Fibroblast of pulmonary artery (primary cell): ENCODE measurements around the gene CD79A.
A peak's percentile ranks its signal among the peaks of the same experiment; 100 is the strongest.

Experiments
- DNase-seq: peaks from one replicate; pipeline ENCODE4 v3.0.0-alpha.2; 2010; ENCODE audit warnings: low read depth
- H3K4me3 ChIP-seq: replicated peaks from 2 replicates; pipeline ENCODE4 v1.5.1; 2011; ENCODE audit warnings: low read depth, mild to moderate bottlenecking, control low read depth, low read length, moderate library complexity
- TF ChIP-seq, protein P1 (sequence below): IDR thresholded peaks from 2 replicates; pipeline ENCODE4 v1.5.1; 2011; ENCODE audit warnings: mild to moderate bottlenecking, control low read depth, low read length, inconsistent platforms; ENCODE audit errors: missing control alignments

CD79A gene

DNA sequence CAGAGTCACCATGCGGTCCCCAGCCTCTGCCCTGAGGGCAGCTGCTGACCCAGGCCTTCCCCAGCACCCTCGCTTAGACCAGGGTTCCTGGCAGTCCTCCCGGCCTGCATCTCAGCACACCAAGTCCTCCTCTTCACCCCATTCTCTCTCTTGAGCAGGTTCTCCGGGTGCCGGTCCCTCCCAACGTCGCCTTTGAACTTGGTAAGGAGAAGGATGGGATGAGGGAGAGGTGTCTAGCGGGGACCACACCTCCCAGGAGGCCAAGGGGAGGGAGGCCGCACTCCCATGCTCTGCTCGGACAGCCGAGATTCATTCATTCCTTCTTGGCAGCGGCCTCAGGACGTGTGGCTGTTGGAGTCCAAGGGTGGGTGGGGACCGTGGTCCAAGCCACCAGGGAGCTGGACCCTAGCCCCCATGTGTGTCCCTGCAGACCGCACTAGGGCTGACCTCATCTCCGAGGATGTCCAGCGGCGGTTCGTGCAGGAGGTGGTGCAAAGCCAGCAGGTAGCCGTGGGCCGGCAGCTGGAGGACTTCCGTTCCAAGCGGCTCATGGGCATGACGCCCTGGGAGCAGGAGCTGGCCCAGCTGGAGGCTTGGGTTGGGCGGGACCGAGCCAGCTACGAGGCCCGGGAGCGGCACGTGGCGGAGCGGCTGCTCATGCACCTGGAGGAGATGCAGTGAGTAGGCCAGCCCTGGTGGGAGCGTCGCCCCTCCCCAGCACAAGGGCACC lies 15.3 kb downstream of the CD79A start:
- H3K4me3 ChIP-seq: no peak overlapping the region
- TF ChIP-seq, protein P1, sequence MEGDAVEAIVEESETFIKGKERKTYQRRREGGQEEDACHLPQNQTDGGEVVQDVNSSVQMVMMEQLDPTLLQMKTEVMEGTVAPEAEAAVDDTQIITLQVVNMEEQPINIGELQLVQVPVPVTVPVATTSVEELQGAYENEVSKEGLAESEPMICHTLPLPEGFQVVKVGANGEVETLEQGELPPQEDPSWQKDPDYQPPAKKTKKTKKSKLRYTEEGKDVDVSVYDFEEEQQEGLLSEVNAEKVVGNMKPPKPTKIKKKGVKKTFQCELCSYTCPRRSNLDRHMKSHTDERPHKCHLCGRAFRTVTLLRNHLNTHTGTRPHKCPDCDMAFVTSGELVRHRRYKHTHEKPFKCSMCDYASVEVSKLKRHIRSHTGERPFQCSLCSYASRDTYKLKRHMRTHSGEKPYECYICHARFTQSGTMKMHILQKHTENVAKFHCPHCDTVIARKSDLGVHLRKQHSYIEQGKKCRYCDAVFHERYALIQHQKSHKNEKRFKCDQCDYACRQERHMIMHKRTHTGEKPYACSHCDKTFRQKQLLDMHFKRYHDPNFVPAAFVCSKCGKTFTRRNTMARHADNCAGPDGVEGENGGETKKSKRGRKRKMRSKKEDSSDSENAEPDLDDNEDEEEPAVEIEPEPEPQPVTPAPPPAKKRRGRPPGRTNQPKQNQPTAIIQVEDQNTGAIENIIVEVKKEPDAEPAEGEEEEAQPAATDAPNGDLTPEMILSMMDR: no peak
- DNase-seq: no peak

DNA sequence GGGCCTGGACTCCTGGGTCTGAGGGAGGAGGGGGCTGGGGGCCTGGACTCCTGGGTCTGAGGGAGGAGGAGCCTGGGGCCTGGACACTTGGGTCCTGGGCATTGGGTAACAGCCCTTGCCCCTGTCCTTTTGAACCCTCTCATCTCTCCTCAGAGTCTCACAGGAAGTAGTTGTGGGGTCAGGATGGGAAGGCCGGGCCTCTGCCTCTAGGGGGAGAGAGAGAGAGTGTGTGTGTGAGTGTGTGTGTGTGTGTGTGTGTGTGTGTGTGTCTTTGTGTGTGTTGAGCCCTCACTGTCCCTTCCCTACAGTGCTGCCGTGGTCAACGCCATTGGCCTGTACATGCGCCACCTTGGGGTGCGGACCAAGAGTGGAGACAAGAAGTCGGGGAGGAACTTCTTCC lies 16.8 kb downstream of the CD79A start:
- TF ChIP-seq, protein P1: peak; percentile 6
- no peak overlapping the region for H3K4me3 ChIP-seq
- no peak for DNase-seq

DNA sequence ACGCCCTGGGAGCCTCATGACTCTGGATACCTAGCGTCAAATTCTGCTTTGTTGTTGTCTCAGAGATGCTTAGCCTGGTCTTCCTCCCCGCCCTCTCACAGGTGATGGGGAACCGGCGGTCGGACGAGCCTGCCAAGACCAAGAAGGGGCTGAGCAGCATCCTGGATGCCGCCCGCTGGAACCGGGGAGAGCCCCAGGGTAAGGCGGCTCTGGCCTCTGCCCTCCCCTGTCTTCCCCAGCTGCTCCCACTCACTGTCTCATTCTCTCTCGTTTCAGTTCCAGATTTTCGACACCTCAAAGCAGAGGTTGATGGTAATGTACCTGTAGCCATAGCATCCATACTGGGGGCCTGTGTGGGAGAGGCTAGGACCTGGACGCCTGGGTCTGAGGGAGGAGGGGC lies 17.3 kb downstream of the CD79A start:
- no peak for DNase-seq
- TF ChIP-seq, protein P1: no peak
- no peak overlapping the region for H3K4me3 ChIP-seq

DNA sequence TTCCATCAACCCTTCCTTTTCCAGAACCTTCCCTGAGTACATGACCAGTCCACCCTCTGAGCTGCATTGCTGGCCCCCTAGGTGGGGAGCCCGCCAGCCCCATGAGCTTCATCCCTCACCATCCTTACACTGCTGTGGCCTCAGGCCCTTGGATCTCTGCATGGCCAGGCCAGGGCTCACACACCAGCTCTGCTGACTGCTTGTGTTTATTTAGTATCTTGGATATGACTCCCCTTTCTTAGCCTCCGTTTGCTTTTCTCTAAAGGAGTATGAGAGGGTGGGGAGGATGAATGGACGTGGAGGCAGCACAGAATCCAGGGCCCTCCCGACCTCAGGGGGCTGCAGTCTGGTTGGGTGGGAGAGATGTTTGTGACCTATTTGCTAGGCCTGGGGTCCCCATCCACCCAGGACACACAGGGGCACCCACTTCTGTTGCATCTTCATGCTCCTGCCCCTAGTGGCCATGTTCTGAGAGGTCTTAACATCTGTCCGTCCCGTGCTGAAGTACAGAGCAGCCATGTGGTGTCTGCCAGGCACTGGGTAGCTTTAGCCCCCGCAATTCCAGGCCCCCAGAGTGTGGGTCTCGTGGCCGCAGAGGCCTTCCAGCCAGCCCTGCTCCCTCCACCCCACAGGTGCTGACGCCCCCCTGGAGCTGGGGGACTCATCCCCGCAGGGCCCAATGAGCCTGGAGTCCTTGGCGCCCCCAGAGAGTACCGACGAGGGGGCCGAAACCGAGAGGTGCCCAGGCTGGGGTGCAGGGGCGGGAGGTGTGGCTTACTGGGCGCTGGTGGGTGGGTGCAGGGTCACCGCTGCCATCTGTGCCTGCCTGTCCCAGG lies 18.9 kb downstream of the CD79A start:
- no peak overlapping the region for H3K4me3 ChIP-seq
- no peak for DNase-seq
- TF ChIP-seq, protein P1: peak; percentile 17

DNA sequence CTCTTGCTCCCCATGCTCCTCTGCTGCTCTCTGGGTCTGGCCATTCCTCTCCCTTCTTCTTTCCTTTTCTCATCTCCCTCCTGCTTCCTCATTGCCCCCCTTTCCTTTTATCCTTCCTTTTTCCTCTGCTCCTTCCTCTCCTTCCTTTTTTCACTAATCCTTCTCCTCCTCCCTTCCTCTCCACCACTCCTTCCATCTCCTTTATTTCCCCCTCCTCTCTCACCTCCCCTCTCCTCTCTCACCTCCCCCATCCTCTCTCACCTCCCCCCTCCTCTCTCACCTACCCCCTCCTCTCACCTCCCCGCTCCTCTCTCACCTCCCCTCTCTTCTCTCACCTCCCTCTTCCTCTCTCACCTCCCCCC lies 19.5 kb downstream of the CD79A start:
- H3K4me3 ChIP-seq: no peak overlapping the region
- TF ChIP-seq, protein P1: no peak

DNA sequence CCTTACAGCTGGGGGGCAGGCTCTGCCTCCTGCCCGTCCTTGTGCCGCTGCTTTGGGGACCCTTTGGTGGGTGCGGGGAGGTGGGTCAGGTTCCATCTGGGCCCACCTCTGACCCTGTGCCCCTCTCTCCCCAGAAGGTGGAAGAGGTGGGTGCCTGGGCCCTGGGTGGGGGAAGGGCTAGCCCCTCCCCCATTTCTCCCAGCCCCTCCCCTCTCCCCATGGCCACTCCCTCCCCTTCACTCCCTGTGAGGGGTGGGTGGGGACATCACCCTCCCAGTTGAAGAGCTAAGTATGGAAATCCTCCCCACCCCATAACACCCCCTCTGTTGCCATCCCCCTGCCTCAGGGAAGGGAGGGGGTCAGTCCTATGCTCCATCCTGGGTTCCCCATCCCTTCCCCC lies 20.1 kb downstream of the CD79A start:
- H3K4me3 ChIP-seq: no peak overlapping the region
- TF ChIP-seq, protein P1: no peak

More for the DNA sequence above, 19.5 kb downstream of the CD79A start:
- no peak for DNase-seq

More for the DNA sequence above, 20.1 kb downstream of the CD79A start:
- DNase-seq: no peak
